Fibroblast of the aortic adventitia (primary cell): Measurements from ENCODE around the gene SPOCK1. TPM values are rescaled to one million over a fixed set of nuclear protein-coding genes. Genes with fewer than 3 reads are reported as not detected.

Experiments
- DNase-seq: peaks from one replicate; pipeline ENCODE4 v3.0.0-alpha.2; 2010; ENCODE audit warnings: low read depth
- H3K4me3 ChIP-seq: 2 replicates; pipeline ENCODE4 v1.5.1; 2011; ENCODE audit warnings: low read depth, mild to moderate bottlenecking, control low read depth, low read length, moderate library complexity
- total RNA-seq: library from RNA; depleted of rRNA; stranded (reverse); fragments of >200 nt; gene quantifications from 2 replicates; pipeline ENCODE4 v1.2.3, GENCODE V29; 2012; ENCODE audit warnings: low replicate concordance
- TF ChIP-seq, protein P1 (sequence below): IDR thresholded peaks from 2 replicates; pipeline ENCODE4 v1.5.1; 2011; ENCODE audit warnings: mild to moderate bottlenecking, low read length, control low read depth, inconsistent platforms; ENCODE audit not compliant: insufficient read depth

Gene SPOCK1
- total RNA-seq, 1 donor = 174 TPM

DNA sequence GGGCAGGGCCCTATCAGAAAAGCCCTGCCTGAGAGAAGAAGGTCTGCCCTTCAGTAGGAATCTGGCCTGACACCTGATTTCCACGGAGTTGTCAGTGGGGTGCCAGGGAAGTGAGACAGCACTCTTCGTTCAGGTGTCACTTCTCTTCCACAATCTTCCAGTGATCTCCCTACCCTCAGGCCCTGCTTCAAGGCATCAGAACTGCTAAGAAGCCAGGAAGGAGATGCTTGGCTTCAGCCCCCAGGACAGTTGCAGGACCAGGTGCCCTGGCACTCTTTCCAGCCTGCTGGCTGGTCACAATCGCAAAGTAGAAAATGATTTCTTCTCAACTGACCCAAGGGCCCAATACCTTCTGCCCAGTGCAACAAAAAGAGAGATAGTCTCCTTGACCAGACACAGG, 50.3 kb downstream of the SPOCK1 start:
- TF ChIP-seq, protein P1, sequence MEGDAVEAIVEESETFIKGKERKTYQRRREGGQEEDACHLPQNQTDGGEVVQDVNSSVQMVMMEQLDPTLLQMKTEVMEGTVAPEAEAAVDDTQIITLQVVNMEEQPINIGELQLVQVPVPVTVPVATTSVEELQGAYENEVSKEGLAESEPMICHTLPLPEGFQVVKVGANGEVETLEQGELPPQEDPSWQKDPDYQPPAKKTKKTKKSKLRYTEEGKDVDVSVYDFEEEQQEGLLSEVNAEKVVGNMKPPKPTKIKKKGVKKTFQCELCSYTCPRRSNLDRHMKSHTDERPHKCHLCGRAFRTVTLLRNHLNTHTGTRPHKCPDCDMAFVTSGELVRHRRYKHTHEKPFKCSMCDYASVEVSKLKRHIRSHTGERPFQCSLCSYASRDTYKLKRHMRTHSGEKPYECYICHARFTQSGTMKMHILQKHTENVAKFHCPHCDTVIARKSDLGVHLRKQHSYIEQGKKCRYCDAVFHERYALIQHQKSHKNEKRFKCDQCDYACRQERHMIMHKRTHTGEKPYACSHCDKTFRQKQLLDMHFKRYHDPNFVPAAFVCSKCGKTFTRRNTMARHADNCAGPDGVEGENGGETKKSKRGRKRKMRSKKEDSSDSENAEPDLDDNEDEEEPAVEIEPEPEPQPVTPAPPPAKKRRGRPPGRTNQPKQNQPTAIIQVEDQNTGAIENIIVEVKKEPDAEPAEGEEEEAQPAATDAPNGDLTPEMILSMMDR = no peak
- no peak for DNase-seq

GRCh38 chr5:137446615-137447014, 52.5 kb downstream of the SPOCK1 start:
- TF ChIP-seq, protein P1 = no peak
- DNase-seq = peak; percentile 34
- H3K4me3 ChIP-seq = no peak overlapping the region

More for the DNA sequence above, 50.3 kb downstream of the SPOCK1 start:
- no peak overlapping the region for H3K4me3 ChIP-seq

- TF ChIP-seq, protein P1 = no peak
Measured at GRCh38 chr5:137446151-137446550, 53.0 kb downstream of the SPOCK1 start.

DNA sequence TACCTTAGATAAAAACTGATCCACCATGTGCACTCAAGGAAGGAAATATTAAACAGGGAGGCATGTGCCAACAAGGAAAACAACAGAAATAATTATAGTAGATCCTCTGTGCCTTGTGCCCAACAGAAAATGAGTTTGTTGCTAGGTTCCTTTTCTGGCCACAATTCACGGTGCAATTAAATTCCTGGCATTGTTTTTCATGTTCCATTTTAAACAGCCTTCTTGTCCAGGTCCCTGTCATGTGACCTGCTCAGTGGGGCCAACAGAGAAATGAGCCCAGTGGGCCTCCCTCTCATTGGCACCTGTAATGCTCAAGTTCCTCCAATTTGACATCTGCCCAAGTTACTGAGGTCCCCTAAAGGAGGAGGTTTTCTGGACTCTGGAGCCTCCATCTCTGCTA, 56.5 kb downstream of the SPOCK1 start:
- no peak for DNase-seq
- no peak overlapping the region for H3K4me3 ChIP-seq
- TF ChIP-seq, protein P1 = no peak

More at GRCh38 chr5:137446151-137446550, 53.0 kb downstream of the SPOCK1 start:
- no peak for DNase-seq
- H3K4me3 ChIP-seq = no peak overlapping the region

DNA sequence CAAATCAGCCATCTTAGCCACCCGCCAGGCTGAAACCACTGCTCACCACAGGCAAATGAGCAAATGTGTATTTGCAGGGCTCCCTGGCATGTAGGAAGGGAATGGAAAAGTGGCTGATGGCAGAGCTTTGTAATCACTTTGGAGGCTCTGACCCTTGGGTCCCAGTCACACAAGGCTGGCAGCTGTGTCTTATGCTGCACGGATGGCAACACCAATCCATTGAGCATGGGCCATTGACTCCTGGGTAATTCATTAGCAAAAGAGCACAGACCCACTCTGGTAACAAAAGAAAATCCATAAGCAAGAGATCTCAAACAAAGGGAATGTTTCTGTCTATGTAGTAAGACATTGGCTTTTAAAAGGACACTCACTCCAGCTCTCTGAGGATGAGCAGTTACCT, 57.6 kb downstream of the SPOCK1 start:
- no peak for DNase-seq
- TF ChIP-seq, protein P1 = no peak
- H3K4me3 ChIP-seq = no peak overlapping the region

- no peak overlapping the region for H3K4me3 ChIP-seq
- DNase-seq = no peak
- TF ChIP-seq, protein P1 = no peak
Measured at GRCh38 chr5:137440795-137441194, 58.3 kb downstream of the SPOCK1 start.

GRCh38 chr5:137439645-137440044, 59.5 kb downstream of the SPOCK1 start:
- no peak overlapping the region for H3K4me3 ChIP-seq
- DNase-seq = no peak
- TF ChIP-seq, protein P1 = no peak
